Measurements from ENCODE around the gene AGBL1. TPM values are rescaled to one million over a fixed set of nuclear protein-coding genes. Genes with fewer than 3 reads are reported as not detected.

Gene AGBL1
- total and polyA plus RNA-seq, 2 donors (not counting 3 experiments of a cell fraction or from before 2014, with no cell fraction given), result not detected

DNA sequence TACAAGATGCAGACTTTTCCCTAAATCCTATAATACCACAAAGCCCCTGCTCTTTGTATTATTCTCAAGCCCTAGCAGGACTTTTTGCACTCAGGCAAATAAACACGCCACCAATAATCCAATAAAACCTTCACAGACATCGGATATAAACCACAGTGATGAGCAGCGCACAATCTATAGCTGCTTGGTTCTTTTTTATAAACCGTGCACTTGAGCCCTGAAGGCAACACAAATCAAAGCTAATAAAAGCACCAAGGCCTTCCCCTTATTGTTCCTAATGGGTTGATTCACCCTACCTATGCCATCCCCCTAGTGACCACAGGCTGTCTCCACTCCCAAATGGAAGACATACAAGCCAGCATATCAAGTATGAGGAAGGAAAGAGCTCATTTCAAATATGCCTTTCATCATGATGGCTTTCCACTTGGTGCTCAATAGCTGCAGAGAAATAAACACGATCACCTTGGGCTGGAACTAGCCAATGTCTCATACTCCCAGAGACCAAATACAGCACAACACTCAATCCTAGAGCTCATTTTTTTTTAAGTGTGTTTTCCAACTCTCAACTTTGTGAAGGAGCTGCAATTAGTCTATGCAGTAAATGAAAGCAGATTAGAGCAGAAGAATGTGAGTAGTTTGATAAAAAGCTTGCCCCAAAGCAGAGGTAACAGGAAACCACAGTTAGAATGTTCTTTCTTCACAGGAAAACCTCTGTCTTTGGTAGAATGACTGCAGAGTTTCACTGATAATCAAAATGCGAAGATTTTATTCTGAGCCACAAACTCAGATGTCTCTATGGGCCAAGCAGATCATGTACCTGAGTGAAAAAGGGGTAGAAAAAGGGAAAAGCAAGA, 573.9 kb downstream of the AGBL1 start:
- Histone ChIP-seq H3K4me3 (replicated peaks in 1 of 3; ENCODE audit: insufficient read depth in 1 of 3, low read depth in 1 of 3, low read length in 3 of 3) (no peak overlapping the region), H3K9ac (replicated peaks; ENCODE audit: extremely low read depth, insufficient read depth, low read length) (no peak overlapping the region), H3K79me2 (ENCODE audit: control insufficient read depth, insufficient read depth, low read length) (no peaks in the 10 kb centered on the region), H3K4me2 (ENCODE audit: insufficient read depth, low read length) (no peak overlapping the region), H3K27ac (ENCODE audit: insufficient read depth, low read depth, low read length) (no peak overlapping the region), H3K9me1 (replicated peaks; ENCODE audit: control insufficient read depth, extremely low read depth, insufficient read depth, low read length) (no peaks in the 10 kb centered on the region), H2AFZ (ENCODE audit: low read depth, low read length) (no peak overlapping the region), H4K20me1 (replicated peaks; ENCODE audit: control insufficient read depth, extremely low read depth, insufficient read depth, low read length) (no peaks in the 10 kb centered on the region), H3K27me3 (ENCODE audit: control insufficient read depth in 2 of 2, insufficient read depth in 2 of 2, low read length in 2 of 2) (no peaks in the 10 kb centered on the region), H3K9me3 (replicated peaks; ENCODE audit: control insufficient read depth, insufficient read depth, low read length) (peaks cover 2% of the 10 kb centered on the region), H3K4me1 (ENCODE audit: control insufficient read depth, extremely low read depth, insufficient read depth, low read length) (no peaks in the 10 kb centered on the region), H3K36me3 (ENCODE audit: control insufficient read depth in 2 of 2, extremely low read depth in 1 of 2, insufficient read depth in 2 of 2, low read length in 2 of 2) (no peaks in the 10 kb centered on the region)
- dilution Hi-C loops (cut with MboI; ENCODE audit: extremely low pct_ligation_motif_present, low sequenced_read_pairs) (no loop called here), intact Hi-C loops (cut with micrococcal nuclease) (no loop called here)
- no TSS peak for BruUV-seq (replicated peaks)
- CTCF ChIA-PET, result no interaction called here
- FAIRE-seq (no peak), DNase-seq (ENCODE audit: low read depth, low spot score) (no peak)
- POLR2A ChIA-PET, result no interaction called here
- no peak for TF ChIP-seq GATA2 (IDR thresholded peaks at IDR 0.05; ENCODE audit: insufficient read depth, insufficient read length, low read depth, low read length)
- TF ChIP-seq POLR2AphosphoS5 (IDR thresholded peaks at IDR 0.05; ENCODE audit: insufficient read depth, low read depth, low read length), result no peak
- no peak for TF ChIP-seq JUN (IDR thresholded peaks at IDR 0.05; ENCODE audit: borderline replicate concordance, insufficient read depth, insufficient read length, low read depth)
- TF ChIP-seq, protein P1, sequence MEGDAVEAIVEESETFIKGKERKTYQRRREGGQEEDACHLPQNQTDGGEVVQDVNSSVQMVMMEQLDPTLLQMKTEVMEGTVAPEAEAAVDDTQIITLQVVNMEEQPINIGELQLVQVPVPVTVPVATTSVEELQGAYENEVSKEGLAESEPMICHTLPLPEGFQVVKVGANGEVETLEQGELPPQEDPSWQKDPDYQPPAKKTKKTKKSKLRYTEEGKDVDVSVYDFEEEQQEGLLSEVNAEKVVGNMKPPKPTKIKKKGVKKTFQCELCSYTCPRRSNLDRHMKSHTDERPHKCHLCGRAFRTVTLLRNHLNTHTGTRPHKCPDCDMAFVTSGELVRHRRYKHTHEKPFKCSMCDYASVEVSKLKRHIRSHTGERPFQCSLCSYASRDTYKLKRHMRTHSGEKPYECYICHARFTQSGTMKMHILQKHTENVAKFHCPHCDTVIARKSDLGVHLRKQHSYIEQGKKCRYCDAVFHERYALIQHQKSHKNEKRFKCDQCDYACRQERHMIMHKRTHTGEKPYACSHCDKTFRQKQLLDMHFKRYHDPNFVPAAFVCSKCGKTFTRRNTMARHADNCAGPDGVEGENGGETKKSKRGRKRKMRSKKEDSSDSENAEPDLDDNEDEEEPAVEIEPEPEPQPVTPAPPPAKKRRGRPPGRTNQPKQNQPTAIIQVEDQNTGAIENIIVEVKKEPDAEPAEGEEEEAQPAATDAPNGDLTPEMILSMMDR (IDR thresholded peaks at IDR 0.05; ENCODE audit: extremely low read depth in 1 of 2, insufficient read depth in 1 of 2, low read depth in 1 of 2, low read length in 2 of 2), result no peak
- TF ChIP-seq, protein P2, sequence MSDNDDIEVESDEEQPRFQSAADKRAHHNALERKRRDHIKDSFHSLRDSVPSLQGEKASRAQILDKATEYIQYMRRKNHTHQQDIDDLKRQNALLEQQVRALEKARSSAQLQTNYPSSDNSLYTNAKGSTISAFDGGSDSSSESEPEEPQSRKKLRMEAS (IDR thresholded peaks at IDR 0.05; ENCODE audit: insufficient read depth, insufficient read length), result no peak
- no peak for TF ChIP-seq EZH2 (IDR thresholded peaks at IDR 0.05; ENCODE audit: borderline replicate concordance, low read depth, low read length, severe bottlenecking)
- TF ChIP-seq FOS (IDR thresholded peaks at IDR 0.05; ENCODE audit: borderline replicate concordance, insufficient read depth, low read length), result no peak

Data from endothelial cell of umbilical vein (primary cell).